Measurements from ENCODE around the gene HOXA3. TPM values are rescaled to one million over a fixed set of nuclear protein-coding genes. Genes with fewer than 3 reads are reported as not detected.

Gene HOXA3
- total RNA-seq, 2 donors from 2014 or later = not detected

GRCh38 chr7:27156916-27157701, 4.7 kb upstream of the HOXA3 start:
- no peak overlapping the region for H3K4me3 Mint-ChIP-seq
- no peak overlapping the region for H3K27ac Mint-ChIP-seq
- peaks cover 99% of the 10 kb centered on the region for H3K27me3 Mint-ChIP-seq (ENCODE audit: insufficient read depth)

GRCh38 chr7:27156508-27156898, 4.1 kb upstream of the HOXA3 start, which contains the start of gene HOXA7:
Gene HOXA7, minus strand, starts transcription at chr7:27156675. Its CDS starts 130 bp downstream, at chr7:27156545.
- peak within 1 kb of the TSS; percentile 62 for H3K4me3 ChIP-seq (ENCODE audit: low read length)
- H3K9me3 Mint-ChIP-seq = peaks cover 43% of the 10 kb centered on the region
- TF ChIP-seq, protein P1, sequence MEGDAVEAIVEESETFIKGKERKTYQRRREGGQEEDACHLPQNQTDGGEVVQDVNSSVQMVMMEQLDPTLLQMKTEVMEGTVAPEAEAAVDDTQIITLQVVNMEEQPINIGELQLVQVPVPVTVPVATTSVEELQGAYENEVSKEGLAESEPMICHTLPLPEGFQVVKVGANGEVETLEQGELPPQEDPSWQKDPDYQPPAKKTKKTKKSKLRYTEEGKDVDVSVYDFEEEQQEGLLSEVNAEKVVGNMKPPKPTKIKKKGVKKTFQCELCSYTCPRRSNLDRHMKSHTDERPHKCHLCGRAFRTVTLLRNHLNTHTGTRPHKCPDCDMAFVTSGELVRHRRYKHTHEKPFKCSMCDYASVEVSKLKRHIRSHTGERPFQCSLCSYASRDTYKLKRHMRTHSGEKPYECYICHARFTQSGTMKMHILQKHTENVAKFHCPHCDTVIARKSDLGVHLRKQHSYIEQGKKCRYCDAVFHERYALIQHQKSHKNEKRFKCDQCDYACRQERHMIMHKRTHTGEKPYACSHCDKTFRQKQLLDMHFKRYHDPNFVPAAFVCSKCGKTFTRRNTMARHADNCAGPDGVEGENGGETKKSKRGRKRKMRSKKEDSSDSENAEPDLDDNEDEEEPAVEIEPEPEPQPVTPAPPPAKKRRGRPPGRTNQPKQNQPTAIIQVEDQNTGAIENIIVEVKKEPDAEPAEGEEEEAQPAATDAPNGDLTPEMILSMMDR (conservative IDR thresholded peaks at IDR 0.05) = no peak
- H3K36me3 ChIP-seq (ENCODE audit: control insufficient read depth, insufficient read depth, low read length) = no peaks in the 10 kb centered on the region
- H3K9ac ChIP-seq (ENCODE audit: extremely low read depth, low read length, poor library complexity, severe bottlenecking) = no peak within 1 kb of the TSS
- peaks cover 99% of the 10 kb centered on the region for H3K27me3 Mint-ChIP-seq (ENCODE audit: insufficient read depth)
- H3K27ac Mint-ChIP-seq = no peak within 1 kb of the TSS
- WGBS, 2 experiments (ENCODE audit: insufficient coverage in 1 of 2, insufficient read length in 1 of 2) = 0 to 12% methylated on average over 5 to 31 of the region's 33 CpGs
- peaks cover 100% of the 10 kb centered on the region for H3K27me3 ChIP-seq (ENCODE audit: control insufficient read depth, insufficient read depth, low read length, poor library complexity, severe bottlenecking)
- H3K4me1 ChIP-seq (ENCODE audit: control insufficient read depth, insufficient read depth, low read length) = no peaks in the 10 kb centered on the region
- peak; percentile 90 for DNase-seq
- no peaks in the 10 kb centered on the region for H3K4me1 Mint-ChIP-seq
- H3K4me3 Mint-ChIP-seq = peak within 1 kb of the TSS; percentile 46
- peaks cover 38% of the 10 kb centered on the region for H3K9me3 ChIP-seq (ENCODE audit: control insufficient read depth, low read length)
- peaks cover 2% of the 10 kb centered on the region for H3K36me3 Mint-ChIP-seq (ENCODE audit: low read depth)
- H3K27ac ChIP-seq (ENCODE audit: low read depth, low read length) = no peak within 1 kb of the TSS

More at GRCh38 chr7:27156916-27157701, 4.7 kb upstream of the HOXA3 start:
- peak; percentile 31 for DNase-seq
- TF ChIP-seq, protein P1 (conservative IDR thresholded peaks at IDR 0.05) = no peak
- H3K4me3 ChIP-seq (ENCODE audit: low read length) = no peak overlapping the region
- H3K9me3 Mint-ChIP-seq = peaks cover 43% of the 10 kb centered on the region
- 36 to 47% methylated on average over 6 to 30 of the region's 30 CpGs for WGBS, 2 experiments (ENCODE audit: insufficient coverage in 1 of 2, insufficient read length in 1 of 2)
- peaks cover 38% of the 10 kb centered on the region for H3K9me3 ChIP-seq (ENCODE audit: control insufficient read depth, low read length)
- H3K27me3 ChIP-seq (ENCODE audit: control insufficient read depth, insufficient read depth, low read length, poor library complexity, severe bottlenecking) = peaks cover 100% of the 10 kb centered on the region
- H3K4me1 ChIP-seq (ENCODE audit: control insufficient read depth, insufficient read depth, low read length) = no peaks in the 10 kb centered on the region
- no peaks in the 10 kb centered on the region for H3K36me3 ChIP-seq (ENCODE audit: control insufficient read depth, insufficient read depth, low read length)
- H3K9ac ChIP-seq (ENCODE audit: extremely low read depth, low read length, poor library complexity, severe bottlenecking) = no peak overlapping the region
- H3K27ac ChIP-seq (ENCODE audit: low read depth, low read length) = no peak overlapping the region
- peaks cover 2% of the 10 kb centered on the region for H3K36me3 Mint-ChIP-seq (ENCODE audit: low read depth)
- H3K4me1 Mint-ChIP-seq = no peaks in the 10 kb centered on the region

- no peaks in the 10 kb centered on the region for H3K4me1 Mint-ChIP-seq
These were observed 3.6 kb upstream of the HOXA3 start for GRCh38 chr7:27155816-27156507.

More at GRCh38 chr7:27155816-27156507, 3.6 kb upstream of the HOXA3 start:
- H3K4me1 ChIP-seq (ENCODE audit: control insufficient read depth, insufficient read depth, low read length) = no peaks in the 10 kb centered on the region
- H3K9me3 ChIP-seq (ENCODE audit: control insufficient read depth, low read length) = peaks cover 38% of the 10 kb centered on the region
- Mint-ChIP-seq H3K27ac (no peak overlapping the region), H3K4me3 (peak overlapping the region; percentile 46), H3K9me3 (peaks cover 43% of the 10 kb centered on the region), H3K36me3 (ENCODE audit: low read depth) (peaks cover 2% of the 10 kb centered on the region), H3K27me3 (ENCODE audit: insufficient read depth) (peaks cover 99% of the 10 kb centered on the region)
- H3K9ac ChIP-seq (ENCODE audit: extremely low read depth, low read length, poor library complexity, severe bottlenecking) = no peak overlapping the region
- peaks cover 100% of the 10 kb centered on the region for H3K27me3 ChIP-seq (ENCODE audit: control insufficient read depth, insufficient read depth, low read length, poor library complexity, severe bottlenecking)
- TF ChIP-seq, protein P1 (conservative IDR thresholded peaks at IDR 0.05) = no peak
- peak overlapping the region; percentile 62 for H3K4me3 ChIP-seq (ENCODE audit: low read length)
- DNase-seq = peak; percentile 74
- no peak overlapping the region for H3K27ac ChIP-seq (ENCODE audit: low read depth, low read length)
- 10 to 11% methylated on average over 37 to 63 of the region's 63 CpGs for WGBS, 2 experiments (ENCODE audit: insufficient coverage in 1 of 2, insufficient read length in 1 of 2)
- no peaks in the 10 kb centered on the region for H3K36me3 ChIP-seq (ENCODE audit: control insufficient read depth, insufficient read depth, low read length)
